Right atrium auricular region (tissue), 2 donors: ENCODE data around the gene CNTLN. TPM values are rescaled to one million over a fixed set of nuclear protein-coding genes. Genes with fewer than 3 reads are reported as not detected.

Experiments used
- DNase-seq: peaks from one replicate; pipeline ENCODE4 v3.0.0-alpha.2; 2019; ENCODE audit warnings: low spot score
- H3K27ac ChIP-seq, 2 donors: fragments of 200-600 bp; sonication (generic); 1 replicate in 1 of 2; 2 replicates in 1 of 2; pipeline ENCODE4 v1.5.1; 2016 to 2019
- H3K27me3 ChIP-seq, 2 donors: fragments of 200-600 bp; sonication (generic); one replicate each; pipeline versions ENCODE4 v1.5.1 to v1.6.0; 2017 to 2019
- H3K36me3 ChIP-seq: fragments of 200-600 bp; sonication (generic); one replicate; pipeline ENCODE4 v1.5.1; 2016
- H3K4me1 ChIP-seq, 2 donors: fragments of 200-600 bp; sonication (generic); one replicate each; pipeline versions ENCODE4 v1.5.1 to v1.6.0; 2017 to 2019
- H3K4me3 ChIP-seq, 2 donors: fragments of 200-600 bp; sonication (generic); 1 replicate in 1 of 2; 2 replicates in 1 of 2; pipeline ENCODE4 v1.5.1; 2017 to 2019; ENCODE audit warnings: mild to moderate bottlenecking in 1 of 2, moderate library complexity in 1 of 2
- H3K9me3 ChIP-seq, 2 donors: fragments of 200-600 bp; sonication (generic); one replicate each; pipeline ENCODE4 v1.5.1; 2019
- CTCF ChIP-seq, 2 donors: fragments of 200-600 bp; sonication (generic); IDR thresholded peaks; one replicate each; pipeline ENCODE4 v1.5.1; 2019; ENCODE audit warnings: antibody characterized with exemption in 2 of 2
- total RNA-seq, 2 donors: library from RNA; depleted of rRNA; stranded (reverse); fragments of >200 nt; gene quantifications; one replicate each; pipeline ENCODE4 v1.1.0, GENCODE V29; 2016

Gene CNTLN
- total RNA-seq, 2 donors from 2014 or later: 3.2 to 5.9 TPM

DNA sequence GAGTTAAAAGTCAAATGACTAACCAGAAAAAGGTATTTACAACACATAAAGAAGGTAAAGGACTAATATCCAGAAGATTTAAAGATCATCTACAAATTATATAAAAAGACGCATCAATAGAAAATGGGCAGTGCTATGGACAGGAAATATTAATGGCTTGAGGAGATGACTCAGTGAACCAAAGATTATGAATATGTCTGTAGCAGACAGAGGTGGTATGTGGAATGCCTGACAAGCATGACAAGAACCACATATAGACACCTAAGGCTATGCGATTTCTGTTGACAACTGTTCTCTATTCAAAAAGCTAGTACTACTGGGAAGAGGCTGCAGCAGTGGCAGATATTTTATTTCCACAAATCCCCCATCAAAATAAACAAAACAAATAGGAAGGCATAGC, 267.0 kb downstream of the CNTLN start:
- H3K9me3 ChIP-seq: no peaks in the 10 kb centered on the region
- H3K27ac ChIP-seq: no peak overlapping the region
- H3K4me1 ChIP-seq: peaks cover 0 to 11% of the 10 kb centered on the region in 2 donors
- no peak overlapping the region for H3K4me3 ChIP-seq
- no peaks in the 10 kb centered on the region for H3K36me3 ChIP-seq
- TF ChIP-seq CTCF (IDR thresholded peaks at IDR 0.05): no peak
- H3K27me3 ChIP-seq: no peaks in the 10 kb centered on the region
- no peak for DNase-seq

DNA sequence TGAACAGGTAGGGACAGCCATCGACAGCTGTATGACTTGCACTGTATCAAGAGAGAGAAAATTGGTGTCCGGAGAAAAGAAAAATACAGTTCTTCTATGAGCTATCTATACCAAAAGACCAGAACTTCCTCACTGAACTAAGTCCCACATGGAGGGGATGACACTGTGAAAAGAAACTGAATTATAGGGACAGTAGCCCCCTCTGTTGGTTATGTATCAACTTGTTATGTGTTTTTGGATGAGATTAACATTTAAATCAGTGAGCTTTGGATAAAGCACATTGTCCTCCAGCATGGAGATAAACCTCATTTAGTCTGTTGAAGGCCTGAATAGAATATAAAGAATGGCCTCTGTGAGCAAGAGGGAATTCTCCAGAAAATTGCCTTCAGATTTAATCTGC, 267.5 kb downstream of the CNTLN start:
- no peak for TF ChIP-seq CTCF (IDR thresholded peaks at IDR 0.05)
- Histone ChIP-seq H3K27ac (no peak overlapping the region), H3K4me1 (peaks cover 0 to 11% of the 10 kb centered on the region in 2 donors), H3K27me3 (no peaks in the 10 kb centered on the region), H3K9me3 (no peaks in the 10 kb centered on the region), H3K4me3 (no peak overlapping the region), H3K36me3 (no peaks in the 10 kb centered on the region)
- DNase-seq: no peak

DNA sequence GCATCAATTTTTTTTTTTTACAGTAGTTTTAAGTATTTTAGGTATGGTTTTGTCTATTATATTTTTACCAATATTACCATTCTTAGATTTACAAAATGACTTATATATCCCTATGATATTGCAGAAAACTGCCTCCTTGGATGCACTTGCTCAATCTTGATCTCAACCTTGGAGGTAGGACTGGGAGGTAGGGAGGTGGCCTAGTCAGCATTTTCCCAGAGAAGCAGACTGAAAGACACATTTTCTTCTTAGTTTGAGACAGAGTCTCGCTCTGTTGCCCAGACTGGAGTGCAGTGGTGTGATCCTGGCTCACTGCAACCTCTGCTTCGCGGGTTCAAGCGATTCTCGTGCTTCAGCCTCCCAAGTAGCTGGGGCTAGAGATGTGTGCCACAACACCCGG, 268.7 kb downstream of the CNTLN start:
- no peak for DNase-seq
- Histone ChIP-seq H3K4me1 (no peaks in the 10 kb centered on the region), H3K27me3 (no peaks in the 10 kb centered on the region), H3K36me3 (no peaks in the 10 kb centered on the region), H3K27ac (no peak overlapping the region), H3K9me3 (no peaks in the 10 kb centered on the region), H3K4me3 (no peak overlapping the region)
- TF ChIP-seq CTCF (IDR thresholded peaks at IDR 0.05): no peak

DNA sequence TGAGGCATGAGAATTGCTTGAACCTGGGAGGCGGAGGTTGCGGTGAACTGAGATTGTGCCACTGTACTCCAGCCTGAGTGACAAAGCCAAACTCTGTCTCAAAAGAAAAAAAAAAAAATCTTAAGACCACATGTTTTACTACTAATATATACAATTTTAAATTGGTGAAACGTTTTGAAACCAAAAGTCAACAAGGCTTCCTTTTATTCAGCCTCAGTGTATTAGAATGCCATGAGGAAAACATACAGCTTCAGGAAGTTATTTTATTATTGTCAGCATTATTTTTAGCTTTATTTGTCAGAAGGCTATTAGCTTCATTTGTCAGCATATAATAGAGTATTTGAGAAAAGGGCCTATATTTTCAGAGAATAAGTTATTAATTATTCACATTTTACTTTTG, 280.1 kb downstream of the CNTLN start:
- Histone ChIP-seq H3K4me3 (no peak overlapping the region), H3K27me3 (no peaks in the 10 kb centered on the region), H3K27ac (no peak overlapping the region), H3K9me3 (no peaks in the 10 kb centered on the region), H3K36me3 (peaks cover 6% of the 10 kb centered on the region), H3K4me1 (no peaks in the 10 kb centered on the region)
- DNase-seq: no peak
- TF ChIP-seq CTCF (IDR thresholded peaks at IDR 0.05): no peak

GRCh38 chr9:17422994-17423680, 288.3 kb downstream of the CNTLN start:
- Histone ChIP-seq H3K4me3 (no peak overlapping the region), H3K27ac (no peak overlapping the region), H3K36me3 (no peaks in the 10 kb centered on the region), H3K27me3 (no peaks in the 10 kb centered on the region), H3K9me3 (no peaks in the 10 kb centered on the region), H3K4me1 (no peaks in the 10 kb centered on the region)
- no peak for TF ChIP-seq CTCF (IDR thresholded peaks at IDR 0.05)
- no peak for DNase-seq

DNA sequence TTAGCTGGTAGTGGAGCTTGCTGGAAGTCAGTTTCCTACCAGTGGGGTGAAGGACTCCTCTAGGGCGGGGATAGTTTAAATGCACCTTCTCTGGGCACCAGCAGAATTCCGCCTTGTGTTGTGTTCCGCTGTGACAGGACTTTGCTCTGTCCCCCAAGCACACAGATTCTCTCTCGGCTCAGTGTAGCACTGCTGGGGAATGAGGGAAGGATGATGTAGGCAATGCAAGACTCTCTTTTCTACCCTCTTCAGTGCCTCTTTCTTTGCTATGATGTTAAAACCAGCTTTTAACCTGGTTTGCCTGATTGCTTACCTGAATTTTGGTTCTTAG, 288.8 kb downstream of the CNTLN start:
- no peak for DNase-seq
- no peaks in the 10 kb centered on the region for H3K36me3 ChIP-seq
- H3K4me3 ChIP-seq: no peak overlapping the region
- no peaks in the 10 kb centered on the region for H3K4me1 ChIP-seq
- no peak overlapping the region for H3K27ac ChIP-seq
- no peaks in the 10 kb centered on the region for H3K27me3 ChIP-seq
- TF ChIP-seq CTCF (IDR thresholded peaks at IDR 0.05): no peak
- H3K9me3 ChIP-seq: no peaks in the 10 kb centered on the region
